Immature natural killer cell (primary cell): ENCODE measurements around the gene COG3. TPM values are rescaled to one million over a fixed set of nuclear protein-coding genes. Genes with fewer than 3 reads are reported as not detected.

Source experiments
- DNase-seq, 3 donors: peaks; one replicate each; pipeline ENCODE4 v3.0.0; 2022; ENCODE audit warnings: mixed read lengths in 1 of 3
- H3K27ac Mint-ChIP-seq, 6 donors: one replicate each; pipeline ENCODE4 v1.8.0; 2020; ENCODE audit warnings: mixed read lengths in 6 of 6, mild to moderate bottlenecking in 5 of 6, inconsistent platforms in 4 of 6, moderate library complexity in 3 of 6
- H3K27me3 Mint-ChIP-seq, 3 donors: one replicate each; pipeline ENCODE4 v1.8.0; 2020 to 2021; ENCODE audit warnings: low read depth in 3 of 3, mild to moderate bottlenecking in 3 of 3, mixed read lengths in 3 of 3, moderate library complexity in 3 of 3, inconsistent platforms in 1 of 3
- H3K36me3 Mint-ChIP-seq, 3 donors: one replicate each; pipeline ENCODE4 v1.8.0; 2020; ENCODE audit warnings: mixed read lengths in 3 of 3, inconsistent platforms in 2 of 3, mild to moderate bottlenecking in 2 of 3
- H3K4me1 Mint-ChIP-seq, 2 donors: one replicate each; pipeline ENCODE4 v1.8.0; 2020; ENCODE audit warnings: inconsistent platforms in 2 of 2, mild to moderate bottlenecking in 2 of 2, mixed read lengths in 2 of 2, moderate library complexity in 1 of 2
- H3K4me3 Mint-ChIP-seq, 5 donors: one replicate each; pipeline ENCODE4 v1.8.0; 2020; ENCODE audit warnings: mild to moderate bottlenecking in 5 of 5, mixed read lengths in 5 of 5, inconsistent platforms in 3 of 5, moderate library complexity in 3 of 5
- H3K9me3 Mint-ChIP-seq, 6 donors: one replicate each; pipeline ENCODE4 v1.8.0; 2020; ENCODE audit warnings: mild to moderate bottlenecking in 6 of 6, mixed read lengths in 6 of 6, inconsistent platforms in 4 of 6, moderate library complexity in 3 of 6
- polyA plus RNA-seq, 3 donors: library from polyadenylated mRNA; unstranded; fragments of 300-500 nt; fragmentation: Illumina TruSeq; gene quantifications; one replicate each; pipeline ENCODE4 v1.2.3, GENCODE V29; 2021

The COG3 gene
- polyA plus RNA-seq, 3 donors from 2014 or later: 25.5 to 48.2 (median 27.8) TPM

DNA sequence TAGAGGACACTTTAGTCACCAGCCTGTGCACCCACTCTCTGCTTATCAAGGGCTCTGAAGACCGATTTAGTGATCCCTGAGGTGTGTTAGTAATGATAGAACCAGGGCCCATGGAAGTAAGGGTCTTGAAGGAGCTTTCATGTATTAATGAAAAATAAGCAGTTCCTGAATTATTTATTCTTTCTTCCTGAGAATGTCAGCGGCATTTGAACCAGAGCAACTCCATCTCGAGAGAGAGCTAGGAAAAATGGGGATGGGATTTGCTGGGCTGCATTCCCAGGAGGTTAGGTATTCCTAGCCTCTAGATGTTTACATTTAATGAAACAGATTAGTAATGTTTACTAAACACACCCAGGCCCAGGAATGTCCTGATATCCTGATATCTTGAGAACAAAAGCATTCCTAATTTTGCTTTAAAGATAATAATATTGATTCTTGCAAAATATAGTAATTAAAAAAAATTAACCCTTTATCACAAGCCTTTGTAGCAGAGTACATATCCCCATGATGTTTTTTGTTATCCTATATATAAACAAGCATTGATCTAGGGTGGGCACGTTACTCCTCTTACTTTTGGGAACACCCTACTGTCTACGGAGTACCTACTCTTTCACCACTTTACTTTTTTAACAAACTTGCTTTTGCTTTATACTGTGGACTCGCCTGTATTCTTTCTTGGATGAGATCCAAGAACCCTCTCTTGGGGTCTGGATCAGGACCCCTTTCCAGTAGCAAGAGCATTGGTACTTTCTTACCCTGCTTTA, 63.1 kb downstream of the COG3 start:
- H3K27ac Mint-ChIP-seq: peak overlapping the region in 1 of 6 donors; percentile 39
- H3K9me3 Mint-ChIP-seq: no peaks in the 10 kb centered on the region
- no peaks in the 10 kb centered on the region for H3K4me1 Mint-ChIP-seq
- H3K36me3 Mint-ChIP-seq: peaks cover 9 to 33% (median 29%) of the 10 kb centered on the region in 3 donors
- DNase-seq: no peak
- H3K27me3 Mint-ChIP-seq: peaks cover 0 to 1% (median 0%) of the 10 kb centered on the region in 3 donors
- H3K4me3 Mint-ChIP-seq: no peak overlapping the region

DNA sequence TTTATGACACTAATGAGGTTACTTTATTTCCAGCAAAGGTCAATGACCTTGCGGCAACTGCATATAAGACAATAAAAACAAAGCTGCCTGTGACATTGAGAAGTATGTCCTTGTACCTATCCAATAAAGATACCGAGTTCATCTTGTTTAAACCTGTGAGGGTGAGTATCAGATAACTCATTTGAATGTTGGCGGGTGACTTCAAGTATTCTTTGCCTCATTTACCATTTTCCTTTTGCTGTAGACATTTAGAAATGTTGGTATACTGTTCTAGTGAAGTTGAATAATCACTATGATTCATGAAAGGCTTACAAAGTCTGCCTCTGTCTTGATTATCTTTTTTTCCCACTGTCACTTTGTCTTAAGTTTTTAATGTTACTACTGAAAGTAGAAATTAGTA, 65.0 kb downstream of the COG3 start:
- H3K4me1 Mint-ChIP-seq: no peaks in the 10 kb centered on the region
- no peak overlapping the region for H3K4me3 Mint-ChIP-seq
- peaks cover 17 to 43% (median 35%) of the 10 kb centered on the region in 3 donors for H3K36me3 Mint-ChIP-seq

DNA sequence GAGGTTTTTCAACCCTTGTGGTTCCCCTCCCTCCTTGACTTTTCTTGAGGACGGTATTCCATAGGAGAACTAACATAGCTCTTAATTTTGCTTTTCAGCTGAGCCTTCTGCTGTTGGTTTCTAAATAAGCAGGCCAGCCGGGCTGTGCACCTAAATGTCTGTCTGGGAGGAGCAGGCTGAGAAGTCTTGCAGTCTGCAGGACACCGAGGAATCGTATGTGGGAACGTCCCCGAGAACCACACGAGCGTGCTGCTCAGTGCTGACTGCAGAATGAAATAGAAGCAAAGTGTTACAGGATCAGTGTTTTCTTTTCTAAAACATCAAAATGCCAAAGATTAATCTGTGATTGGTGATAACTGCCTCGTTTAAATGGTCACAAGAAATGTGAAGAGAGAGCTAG, 69.9 kb downstream of the COG3 start:
- H3K4me1 Mint-ChIP-seq: no peaks in the 10 kb centered on the region
- no peak for DNase-seq
- peaks cover 0 to 1% (median 0%) of the 10 kb centered on the region in 3 donors for H3K27me3 Mint-ChIP-seq
- H3K27ac Mint-ChIP-seq: no peak overlapping the region
- H3K9me3 Mint-ChIP-seq: no peaks in the 10 kb centered on the region
- no peak overlapping the region for H3K4me3 Mint-ChIP-seq
- H3K36me3 Mint-ChIP-seq: peaks cover 16 to 33% (median 31%) of the 10 kb centered on the region in 3 donors

More for the DNA sequence above, 65.0 kb downstream of the COG3 start:
- DNase-seq: no peak
- Mint-ChIP-seq H3K27ac (no peak overlapping the region), H3K9me3 (no peaks in the 10 kb centered on the region), H3K27me3 (peaks cover 0 to 1% (median 0%) of the 10 kb centered on the region in 3 donors)

DNA sequence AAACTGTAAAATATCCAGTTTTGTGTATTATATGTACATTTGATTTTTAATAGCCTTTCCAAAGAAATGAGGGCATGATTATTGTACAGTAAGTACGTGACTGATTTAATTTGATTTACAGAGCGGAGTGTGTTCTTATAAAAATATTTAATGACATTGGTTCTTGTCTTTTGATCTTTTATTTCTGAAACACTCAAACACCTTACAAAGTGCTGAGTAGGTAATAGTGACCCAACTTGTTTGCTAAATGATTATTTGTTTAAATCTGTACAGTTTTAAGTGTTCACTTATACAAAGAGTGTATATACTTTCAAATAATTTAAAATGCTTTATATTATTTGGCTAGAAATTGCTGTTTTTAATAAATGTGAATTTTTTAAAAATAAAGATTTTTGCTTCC, 71.5 kb downstream of the COG3 start:
- no peak overlapping the region for H3K27ac Mint-ChIP-seq

DNA sequence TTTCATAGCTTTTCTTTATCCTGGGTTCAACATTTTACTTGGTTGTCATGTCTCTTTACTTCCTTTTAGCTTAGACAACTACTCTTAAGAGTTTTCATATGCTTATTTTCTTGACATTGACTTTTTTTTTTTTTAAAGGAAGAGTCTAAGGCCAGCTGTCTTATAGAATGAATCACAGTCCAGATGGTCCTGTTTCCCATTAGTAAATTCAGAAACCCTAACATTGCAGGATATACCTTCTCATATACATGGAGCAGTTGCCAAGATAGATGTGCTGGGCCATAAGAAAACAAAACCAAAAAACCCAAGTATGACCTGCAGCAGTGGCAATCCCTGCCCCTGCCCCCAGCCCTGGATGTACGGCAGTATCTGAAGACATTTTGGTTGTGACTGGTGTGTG, 72.8 kb downstream of the COG3 start:
- Mint-ChIP-seq H3K4me1 (no peaks in the 10 kb centered on the region), H3K9me3 (no peaks in the 10 kb centered on the region), H3K36me3 (peaks cover 13 to 21% (median 16%) of the 10 kb centered on the region in 3 donors), H3K27me3 (peaks cover 0 to 4% (median 0%) of the 10 kb centered on the region in 3 donors), H3K4me3 (no peak overlapping the region), H3K27ac (peak overlapping the region in 2 of 6 donors; percentile 9 to 47)
- no peak for DNase-seq

More for the DNA sequence above, 71.5 kb downstream of the COG3 start:
- peaks cover 0 to 1% (median 0%) of the 10 kb centered on the region in 3 donors for H3K27me3 Mint-ChIP-seq
- peaks cover 16 to 26% (median 19%) of the 10 kb centered on the region in 3 donors for H3K36me3 Mint-ChIP-seq
- no peak for DNase-seq
- no peaks in the 10 kb centered on the region for H3K9me3 Mint-ChIP-seq
- H3K4me1 Mint-ChIP-seq: no peaks in the 10 kb centered on the region
- no peak overlapping the region for H3K4me3 Mint-ChIP-seq

DNA sequence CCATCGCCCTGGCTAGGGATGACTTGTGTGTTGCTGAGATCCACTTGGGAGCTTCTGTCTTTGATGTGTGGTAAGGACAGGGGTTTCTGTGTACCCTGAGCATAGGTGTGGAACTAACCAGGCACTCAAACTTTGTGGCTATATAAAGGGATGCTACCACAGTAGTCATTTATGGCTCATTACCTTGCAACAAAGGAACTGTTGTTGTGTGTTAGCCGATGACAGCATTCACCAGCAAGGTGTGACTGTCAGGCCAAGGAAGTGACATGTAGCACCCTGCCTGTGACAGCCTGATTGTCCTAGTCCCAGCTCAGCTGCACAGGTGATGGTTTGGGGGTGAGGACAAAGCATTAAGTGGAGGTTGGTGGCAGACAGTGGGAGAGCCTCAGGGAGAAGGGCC, 73.6 kb downstream of the COG3 start:
- Mint-ChIP-seq H3K9me3 (no peaks in the 10 kb centered on the region), H3K4me1 (no peaks in the 10 kb centered on the region), H3K36me3 (peaks cover 10 to 15% (median 13%) of the 10 kb centered on the region in 3 donors), H3K27ac (peak overlapping the region in 1 of 6 donors; percentile 12), H3K27me3 (peaks cover 0 to 4% (median 0%) of the 10 kb centered on the region in 3 donors), H3K4me3 (no peak overlapping the region)
- no peak for DNase-seq

DNA sequence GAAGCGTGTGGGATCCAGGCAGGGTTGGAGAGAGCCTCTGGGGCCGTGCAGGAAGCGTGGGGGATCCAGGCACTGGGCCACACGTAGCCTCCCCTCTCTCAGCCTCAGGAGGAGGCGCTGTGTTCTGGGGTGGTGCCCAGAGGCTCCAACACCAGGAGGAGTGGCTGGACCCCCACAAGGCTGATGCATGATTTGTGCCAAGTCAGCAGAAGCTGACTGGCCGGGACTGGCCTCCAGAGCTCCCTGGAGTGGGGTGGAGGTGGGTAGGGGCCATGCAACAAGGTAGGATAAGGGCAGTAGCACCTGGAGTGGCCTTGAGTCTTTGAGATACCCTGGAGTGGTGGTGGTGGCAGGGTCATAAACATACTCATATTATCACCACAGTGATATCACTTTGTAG, 75.5 kb downstream of the COG3 start:
- peak overlapping the region in 1 of 6 donors; percentile 64 for H3K27ac Mint-ChIP-seq
- peaks cover 0 to 6% (median 2%) of the 10 kb centered on the region in 3 donors for H3K27me3 Mint-ChIP-seq
- no peak for DNase-seq
- peaks cover 1 to 2% (median 1%) of the 10 kb centered on the region in 3 donors for H3K36me3 Mint-ChIP-seq
- no peaks in the 10 kb centered on the region for H3K9me3 Mint-ChIP-seq
- no peaks in the 10 kb centered on the region for H3K4me1 Mint-ChIP-seq
- no peak overlapping the region for H3K4me3 Mint-ChIP-seq

DNA sequence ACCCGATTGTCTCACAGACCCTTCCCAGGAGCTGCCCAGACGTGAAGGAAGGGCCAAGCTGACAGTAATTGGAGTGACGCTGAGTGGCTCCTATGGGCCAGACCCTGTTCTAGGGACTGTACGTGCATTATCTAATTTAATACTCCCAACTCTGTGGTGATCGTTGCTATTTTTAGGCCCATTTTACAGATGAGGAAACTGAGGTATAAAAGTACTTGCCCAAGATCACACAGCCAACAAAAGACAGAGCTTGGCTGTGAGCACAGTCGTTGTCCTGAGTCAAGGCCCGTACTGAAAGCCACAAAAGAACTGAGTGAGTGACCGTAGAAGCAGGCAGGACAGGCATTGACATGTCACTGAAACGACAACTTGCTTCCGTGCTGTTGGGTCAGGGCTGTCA, 76.1 kb downstream of the COG3 start:
- Mint-ChIP-seq H3K36me3 (no peaks in the 10 kb centered on the region), H3K9me3 (no peaks in the 10 kb centered on the region), H3K27me3 (peaks cover 0 to 6% (median 2%) of the 10 kb centered on the region in 3 donors), H3K4me3 (no peak overlapping the region), H3K4me1 (no peaks in the 10 kb centered on the region), H3K27ac (no peak overlapping the region)
- no peak for DNase-seq

DNA sequence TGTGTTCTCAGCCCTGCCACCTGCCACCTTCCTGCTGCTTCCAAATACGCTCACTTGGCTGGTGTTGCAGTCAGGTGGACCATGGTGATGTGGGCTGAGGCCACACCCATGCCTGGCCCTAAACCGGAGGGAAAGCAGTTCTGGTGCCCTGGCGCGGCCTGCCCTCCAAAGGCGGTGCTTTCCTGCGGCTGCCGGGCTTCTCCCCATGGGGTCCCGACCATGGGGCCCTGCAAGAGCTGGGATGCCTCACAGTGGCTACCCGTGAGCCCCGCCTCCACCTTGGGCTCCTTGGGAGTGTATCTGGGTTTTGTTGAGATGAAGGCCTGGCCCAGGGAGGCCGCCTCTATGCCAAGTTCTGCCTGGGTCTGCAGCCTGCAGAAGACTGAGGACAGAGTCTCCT, 77.1 kb downstream of the COG3 start:
- Mint-ChIP-seq H3K27me3 (peaks cover 0 to 6% (median 2%) of the 10 kb centered on the region in 3 donors), H3K4me3 (no peak overlapping the region), H3K4me1 (no peaks in the 10 kb centered on the region), H3K36me3 (no peaks in the 10 kb centered on the region), H3K9me3 (no peaks in the 10 kb centered on the region), H3K27ac (no peak overlapping the region)
- no peak for DNase-seq

DNA sequence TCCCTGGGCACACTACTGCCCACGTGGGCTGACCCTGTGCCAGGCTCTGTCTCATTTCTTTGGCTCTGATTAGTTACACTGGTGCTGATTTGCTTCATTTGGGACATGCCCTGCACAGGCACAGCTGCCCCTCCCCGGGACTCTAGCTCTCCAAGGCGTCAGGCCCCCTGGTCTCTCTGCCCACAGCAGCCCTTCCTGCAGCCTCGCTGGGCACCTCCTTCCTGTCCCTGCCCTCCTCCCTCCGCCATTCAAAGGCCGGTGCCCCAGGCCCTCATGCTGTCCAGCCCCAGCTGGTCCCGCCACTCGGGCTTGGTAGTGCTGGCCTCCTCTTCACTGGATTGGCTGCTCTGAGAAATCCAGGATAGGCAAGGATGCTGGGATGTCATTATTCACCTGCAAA, 77.7 kb downstream of the COG3 start:
- no peak overlapping the region for H3K27ac Mint-ChIP-seq
- no peak for DNase-seq
- H3K4me1 Mint-ChIP-seq: no peaks in the 10 kb centered on the region
- H3K9me3 Mint-ChIP-seq: no peaks in the 10 kb centered on the region
- H3K27me3 Mint-ChIP-seq: peaks cover 0 to 6% (median 2%) of the 10 kb centered on the region in 3 donors
- H3K4me3 Mint-ChIP-seq: no peak overlapping the region
- no peaks in the 10 kb centered on the region for H3K36me3 Mint-ChIP-seq

DNA sequence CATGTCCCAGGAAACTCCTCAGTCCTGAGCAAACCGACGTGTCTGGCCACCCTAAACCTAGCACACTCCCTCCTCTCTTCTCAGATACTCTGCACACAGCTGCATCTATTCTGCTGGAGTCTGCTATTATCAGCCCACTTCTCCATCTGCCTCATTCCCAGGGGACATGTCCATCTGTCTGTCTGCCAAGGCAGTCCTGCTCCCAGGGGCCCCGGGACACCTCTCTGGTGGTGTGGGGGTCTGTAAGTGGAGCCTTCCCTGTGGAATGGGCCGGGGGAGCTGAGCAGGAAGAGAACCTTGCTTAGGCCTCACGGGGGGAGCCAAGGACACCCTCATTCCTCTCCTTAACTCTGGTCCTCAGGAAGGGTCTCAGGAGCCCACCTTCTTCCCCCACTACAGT, 78.1 kb downstream of the COG3 start:
- peaks cover 0 to 6% (median 2%) of the 10 kb centered on the region in 3 donors for H3K27me3 Mint-ChIP-seq
- DNase-seq: no peak
- no peaks in the 10 kb centered on the region for H3K36me3 Mint-ChIP-seq
- no peak overlapping the region for H3K27ac Mint-ChIP-seq
- no peaks in the 10 kb centered on the region for H3K9me3 Mint-ChIP-seq
- no peak overlapping the region for H3K4me3 Mint-ChIP-seq
- H3K4me1 Mint-ChIP-seq: no peaks in the 10 kb centered on the region

DNA sequence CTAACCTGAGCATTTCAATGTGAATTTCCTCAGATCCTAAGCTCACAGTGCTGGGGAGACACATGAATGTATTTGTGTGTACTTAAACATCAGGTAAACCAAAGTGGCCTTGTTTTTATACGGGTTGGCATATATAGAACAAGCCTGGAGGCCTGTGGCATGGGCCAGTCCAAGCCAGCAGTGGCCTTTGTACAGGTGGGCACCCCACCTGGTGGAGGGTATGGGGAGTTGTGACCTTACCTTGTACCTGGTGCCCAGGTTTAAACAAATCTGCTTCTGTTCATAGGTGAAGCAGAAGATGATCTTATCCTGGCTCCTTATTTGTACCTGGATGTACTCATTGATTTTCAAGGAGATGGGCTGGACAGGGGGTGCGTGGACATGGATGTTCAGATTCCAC, 79.8 kb downstream of the COG3 start:
- Mint-ChIP-seq H3K27ac (no peak overlapping the region), H3K4me3 (no peak overlapping the region), H3K36me3 (no peaks in the 10 kb centered on the region)

DNA sequence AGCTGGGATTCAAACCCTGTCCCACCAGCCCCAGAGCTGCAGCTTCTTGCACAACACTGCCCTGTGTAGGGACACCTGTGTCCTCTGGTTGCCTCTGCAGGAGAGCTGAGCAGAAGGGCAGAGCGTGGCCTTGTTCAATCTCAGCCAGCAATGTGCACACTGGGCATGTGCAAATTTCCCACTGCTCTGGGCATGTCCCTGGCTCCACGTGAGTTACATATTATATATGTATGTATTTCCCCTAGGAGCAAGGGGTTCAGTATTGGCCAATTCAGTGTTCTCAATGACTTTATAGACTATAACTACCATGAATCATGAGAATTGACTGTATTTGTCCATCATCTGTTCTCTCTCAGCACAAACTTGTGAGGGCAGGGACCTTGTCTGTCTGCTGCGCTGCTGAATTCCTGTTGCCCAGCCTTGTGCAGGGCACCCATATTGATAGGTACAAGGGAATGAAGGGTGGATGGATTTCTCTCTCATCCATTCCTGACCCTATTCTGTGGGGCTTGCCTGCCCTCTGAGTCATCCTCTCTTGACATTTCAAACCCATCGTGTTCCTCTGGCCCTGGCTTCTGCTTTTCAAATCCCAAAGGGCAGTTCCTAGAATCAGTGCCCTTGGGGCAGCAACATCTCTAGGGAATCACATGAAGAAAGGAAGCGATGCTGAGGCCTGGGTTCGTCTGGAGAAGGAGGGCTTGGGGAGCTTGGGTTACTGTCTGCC, 81.1 kb downstream of the COG3 start:
- Mint-ChIP-seq H3K27me3 (peaks cover 0 to 6% (median 2%) of the 10 kb centered on the region in 3 donors), H3K27ac (no peak overlapping the region), H3K36me3 (no peaks in the 10 kb centered on the region), H3K9me3 (no peaks in the 10 kb centered on the region), H3K4me1 (no peaks in the 10 kb centered on the region), H3K4me3 (no peak overlapping the region)
- DNase-seq: no peak

More for the DNA sequence above, 79.8 kb downstream of the COG3 start:
- no peak for DNase-seq
- Mint-ChIP-seq H3K4me1 (no peaks in the 10 kb centered on the region), H3K27me3 (peaks cover 0 to 6% (median 2%) of the 10 kb centered on the region in 3 donors), H3K9me3 (no peaks in the 10 kb centered on the region)

DNA sequence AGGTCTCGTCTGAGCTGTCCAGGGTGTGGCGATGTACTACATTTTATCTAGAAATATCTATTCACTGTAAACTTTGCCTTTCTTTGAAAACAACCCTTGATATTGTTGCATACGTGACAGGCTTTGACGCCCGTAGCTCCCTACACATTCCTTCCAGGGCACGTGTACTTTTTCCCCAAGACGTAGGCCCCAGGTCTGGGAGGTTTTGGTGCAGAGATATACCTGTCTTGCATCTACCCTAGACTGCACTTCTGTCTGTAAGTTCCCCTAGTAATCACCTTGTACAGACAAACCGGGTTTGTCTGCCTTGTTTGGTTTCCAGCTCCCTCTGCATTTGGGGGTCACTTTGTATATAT, 81.6 kb downstream of the COG3 start:
- Mint-ChIP-seq H3K27ac (no peak overlapping the region), H3K9me3 (no peaks in the 10 kb centered on the region), H3K27me3 (peaks cover 0 to 6% (median 2%) of the 10 kb centered on the region in 3 donors), H3K4me1 (no peaks in the 10 kb centered on the region), H3K36me3 (no peaks in the 10 kb centered on the region), H3K4me3 (no peak overlapping the region)
- no peak for DNase-seq
